ENCODE measurements around the gene HACL1.

The HACL1 gene

DNA sequence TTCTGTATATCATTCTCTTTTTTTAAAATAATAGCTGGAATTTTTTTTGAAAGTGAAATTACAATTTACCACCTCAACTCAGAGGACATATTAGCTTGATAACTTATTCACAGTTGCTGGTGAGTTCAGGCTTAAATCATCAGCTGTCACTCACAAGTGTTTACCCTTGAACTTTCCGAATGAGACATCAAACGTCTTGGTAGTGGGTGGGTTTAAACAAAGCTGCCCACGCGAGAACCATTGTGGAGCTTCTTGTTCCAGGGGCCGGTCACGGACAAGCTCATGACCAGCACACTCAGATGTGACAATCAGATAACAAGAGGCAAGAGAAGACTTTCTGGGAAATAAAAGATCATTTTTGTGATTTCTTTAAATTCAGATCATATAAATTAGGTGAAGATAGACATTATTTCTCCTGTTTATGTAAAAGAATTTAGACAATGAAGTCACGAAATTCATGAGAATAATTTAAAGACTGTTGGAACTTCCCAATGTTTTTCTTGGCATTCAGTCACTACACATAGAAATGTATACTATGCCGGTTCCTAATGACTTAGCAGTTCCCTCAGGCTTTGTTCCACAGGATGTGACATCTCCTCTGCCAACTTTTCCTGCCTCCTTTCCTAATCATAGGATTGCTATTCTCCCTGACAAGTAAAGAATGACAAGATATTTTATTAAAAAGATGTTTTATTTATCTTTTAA, 29.4 kb upstream of the HACL1 start (continued):
- TF ChIP-seq ZNF148 (tag by site-specific recombination; IDR thresholded peaks at IDR 0.05; ENCODE audit: borderline replicate concordance): no peak
- no peak for TF ChIP-seq ZNF211 (tag by site-specific recombination; IDR thresholded peaks at IDR 0.05; ENCODE audit: low read depth)
- TF ChIP-seq PRDM4 (tag by site-specific recombination; IDR thresholded peaks at IDR 0.05): no peak
- TF ChIP-seq ZNF704 (tag by site-specific recombination; IDR thresholded peaks at IDR 0.05): no peak
- no peak for TF ChIP-seq ZNF23 (tag by site-specific recombination; IDR thresholded peaks at IDR 0.05; ENCODE audit: borderline replicate concordance)
- TF ChIP-seq, protein P1, sequence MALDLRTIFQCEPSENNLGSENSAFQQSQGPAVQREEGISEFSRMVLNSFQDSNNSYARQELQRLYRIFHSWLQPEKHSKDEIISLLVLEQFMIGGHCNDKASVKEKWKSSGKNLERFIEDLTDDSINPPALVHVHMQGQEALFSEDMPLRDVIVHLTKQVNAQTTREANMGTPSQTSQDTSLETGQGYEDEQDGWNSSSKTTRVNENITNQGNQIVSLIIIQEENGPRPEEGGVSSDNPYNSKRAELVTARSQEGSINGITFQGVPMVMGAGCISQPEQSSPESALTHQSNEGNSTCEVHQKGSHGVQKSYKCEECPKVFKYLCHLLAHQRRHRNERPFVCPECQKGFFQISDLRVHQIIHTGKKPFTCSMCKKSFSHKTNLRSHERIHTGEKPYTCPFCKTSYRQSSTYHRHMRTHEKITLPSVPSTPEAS (tag by site-specific recombination; IDR thresholded peaks at IDR 0.05): no peak
- no peak for TF ChIP-seq PRDM1 (tag by site-specific recombination; IDR thresholded peaks at IDR 0.05)
- no peak for TF ChIP-seq ZNF600 (tag by site-specific recombination; IDR thresholded peaks at IDR 0.05)
- TF ChIP-seq, protein P2, sequence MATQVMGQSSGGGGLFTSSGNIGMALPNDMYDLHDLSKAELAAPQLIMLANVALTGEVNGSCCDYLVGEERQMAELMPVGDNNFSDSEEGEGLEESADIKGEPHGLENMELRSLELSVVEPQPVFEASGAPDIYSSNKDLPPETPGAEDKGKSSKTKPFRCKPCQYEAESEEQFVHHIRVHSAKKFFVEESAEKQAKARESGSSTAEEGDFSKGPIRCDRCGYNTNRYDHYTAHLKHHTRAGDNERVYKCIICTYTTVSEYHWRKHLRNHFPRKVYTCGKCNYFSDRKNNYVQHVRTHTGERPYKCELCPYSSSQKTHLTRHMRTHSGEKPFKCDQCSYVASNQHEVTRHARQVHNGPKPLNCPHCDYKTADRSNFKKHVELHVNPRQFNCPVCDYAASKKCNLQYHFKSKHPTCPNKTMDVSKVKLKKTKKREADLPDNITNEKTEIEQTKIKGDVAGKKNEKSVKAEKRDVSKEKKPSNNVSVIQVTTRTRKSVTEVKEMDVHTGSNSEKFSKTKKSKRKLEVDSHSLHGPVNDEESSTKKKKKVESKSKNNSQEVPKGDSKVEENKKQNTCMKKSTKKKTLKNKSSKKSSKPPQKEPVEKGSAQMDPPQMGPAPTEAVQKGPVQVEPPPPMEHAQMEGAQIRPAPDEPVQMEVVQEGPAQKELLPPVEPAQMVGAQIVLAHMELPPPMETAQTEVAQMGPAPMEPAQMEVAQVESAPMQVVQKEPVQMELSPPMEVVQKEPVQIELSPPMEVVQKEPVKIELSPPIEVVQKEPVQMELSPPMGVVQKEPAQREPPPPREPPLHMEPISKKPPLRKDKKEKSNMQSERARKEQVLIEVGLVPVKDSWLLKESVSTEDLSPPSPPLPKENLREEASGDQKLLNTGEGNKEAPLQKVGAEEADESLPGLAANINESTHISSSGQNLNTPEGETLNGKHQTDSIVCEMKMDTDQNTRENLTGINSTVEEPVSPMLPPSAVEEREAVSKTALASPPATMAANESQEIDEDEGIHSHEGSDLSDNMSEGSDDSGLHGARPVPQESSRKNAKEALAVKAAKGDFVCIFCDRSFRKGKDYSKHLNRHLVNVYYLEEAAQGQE (tag by site-specific recombination; IDR thresholded peaks at IDR 0.05): no peak
- no peak; the same call in 1 of the 2 replicates for TF ChIP-seq ZNF639 (tag by site-specific recombination; IDR thresholded peaks at IDR 0.05)
- TF ChIP-seq ZNF266 (tag by site-specific recombination; IDR thresholded peaks at IDR 0.05; ENCODE audit: low read depth): no peak
- TF ChIP-seq, protein P3, sequence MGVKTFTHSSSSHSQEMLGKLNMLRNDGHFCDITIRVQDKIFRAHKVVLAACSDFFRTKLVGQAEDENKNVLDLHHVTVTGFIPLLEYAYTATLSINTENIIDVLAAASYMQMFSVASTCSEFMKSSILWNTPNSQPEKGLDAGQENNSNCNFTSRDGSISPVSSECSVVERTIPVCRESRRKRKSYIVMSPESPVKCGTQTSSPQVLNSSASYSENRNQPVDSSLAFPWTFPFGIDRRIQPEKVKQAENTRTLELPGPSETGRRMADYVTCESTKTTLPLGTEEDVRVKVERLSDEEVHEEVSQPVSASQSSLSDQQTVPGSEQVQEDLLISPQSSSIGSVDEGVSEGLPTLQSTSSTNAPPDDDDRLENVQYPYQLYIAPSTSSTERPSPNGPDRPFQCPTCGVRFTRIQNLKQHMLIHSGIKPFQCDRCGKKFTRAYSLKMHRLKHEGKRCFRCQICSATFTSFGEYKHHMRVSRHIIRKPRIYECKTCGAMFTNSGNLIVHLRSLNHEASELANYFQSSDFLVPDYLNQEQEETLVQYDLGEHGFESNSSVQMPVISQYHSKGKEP (tag by site-specific recombination; IDR thresholded peaks at IDR 0.05): peak; percentile 39; the same call in 1 of the 2 replicates
- no peak for TF ChIP-seq ZNF157 (tag by site-specific recombination; IDR thresholded peaks at IDR 0.05)
- TF ChIP-seq ZNF155 (tag by site-specific recombination; IDR thresholded peaks at IDR 0.05): no peak
- no peak for TF ChIP-seq ZNF514 (tag by site-specific recombination; IDR thresholded peaks at IDR 0.05)
- peak; percentile 91 for TF ChIP-seq EGR2 (tag by site-specific recombination; IDR thresholded peaks at IDR 0.05; ENCODE audit: low read depth)
- no peak for TF ChIP-seq ZSCAN18 (tag by site-specific recombination; IDR thresholded peaks at IDR 0.05)
- TF ChIP-seq BCL11A (tag by site-specific recombination; IDR thresholded peaks at IDR 0.05; ENCODE audit: low read depth): no peak
- TF ChIP-seq ZFP69B (tag by site-specific recombination; IDR thresholded peaks at IDR 0.05): no peak
- TF ChIP-seq, protein P4, sequence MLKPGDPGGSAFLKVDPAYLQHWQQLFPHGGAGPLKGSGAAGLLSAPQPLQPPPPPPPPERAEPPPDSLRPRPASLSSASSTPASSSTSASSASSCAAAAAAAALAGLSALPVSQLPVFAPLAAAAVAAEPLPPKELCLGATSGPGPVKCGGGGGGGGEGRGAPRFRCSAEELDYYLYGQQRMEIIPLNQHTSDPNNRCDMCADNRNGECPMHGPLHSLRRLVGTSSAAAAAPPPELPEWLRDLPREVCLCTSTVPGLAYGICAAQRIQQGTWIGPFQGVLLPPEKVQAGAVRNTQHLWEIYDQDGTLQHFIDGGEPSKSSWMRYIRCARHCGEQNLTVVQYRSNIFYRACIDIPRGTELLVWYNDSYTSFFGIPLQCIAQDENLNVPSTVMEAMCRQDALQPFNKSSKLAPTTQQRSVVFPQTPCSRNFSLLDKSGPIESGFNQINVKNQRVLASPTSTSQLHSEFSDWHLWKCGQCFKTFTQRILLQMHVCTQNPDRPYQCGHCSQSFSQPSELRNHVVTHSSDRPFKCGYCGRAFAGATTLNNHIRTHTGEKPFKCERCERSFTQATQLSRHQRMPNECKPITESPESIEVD (tag by site-specific recombination; IDR thresholded peaks at IDR 0.05): peak; percentile 86
- no peak for TF ChIP-seq ZNF202 (tag by site-specific recombination; IDR thresholded peaks at IDR 0.05; ENCODE audit: borderline replicate concordance)

All from HEK293 (cell line).